Ascending aorta (tissue), 2 donors: ENCODE measurements around the gene GPC5. TPM values are rescaled to one million over a fixed set of nuclear protein-coding genes. Genes with fewer than 3 reads are reported as not detected.

Source experiments
- DNase-seq, 2 donors: peaks; one replicate each; pipeline ENCODE4 v3.0.0-alpha.2; 2019; ENCODE audit warnings: low spot score in 2 of 2
- H3K27ac ChIP-seq, 2 donors: fragments of 200-600 bp; sonication (generic); one replicate each; pipeline ENCODE4 v1.5.1; 2016 to 2017; ENCODE audit warnings: mild to moderate bottlenecking in 1 of 2
- H3K27me3 ChIP-seq: fragments of 200-600 bp; sonication (generic); one replicate; pipeline ENCODE4 v1.5.1; 2017
- H3K36me3 ChIP-seq, 2 donors: fragments of 200-600 bp; sonication (generic); one replicate each; pipeline ENCODE4 v1.5.1; 2016
- H3K4me1 ChIP-seq, 2 donors: fragments of 200-600 bp; sonication (generic); one replicate each; pipeline ENCODE4 v1.5.1; 2016 to 2017; ENCODE audit warnings: mild to moderate bottlenecking in 1 of 2
- H3K4me3 ChIP-seq, 2 donors: fragments of 200-600 bp; sonication (generic); one replicate each; pipeline ENCODE4 v1.5.1; 2016 to 2017; ENCODE audit warnings: mild to moderate bottlenecking in 1 of 2
- H3K9me3 ChIP-seq, 2 donors: fragments of 200-600 bp; sonication (generic); one replicate each; pipeline ENCODE4 v1.5.1; 2016
- intact Hi-C: fragments of 100-400 bp; cut with DNase I; formaldehyde crosslinking; loops from one replicate; pipeline ENCODE4 v1.15.1; 2023
- total RNA-seq: library from RNA; depleted of rRNA; stranded (reverse); fragments of >200 nt; gene quantifications from one replicate; pipeline ENCODE4 v1.1.0, GENCODE V29; 2016
- TF ChIP-seq, protein P1 (sequence below), 3 experiments: fragments of 200-600 bp in 2 of 3; fragments of 450-650 bp in 1 of 3; sonication (generic) in 2 of 3; IDR thresholded peaks; one replicate each; pipeline ENCODE4 v1.5.1; 2016 to 2019; ENCODE audit warnings: antibody characterized with exemption in 3 of 3, mild to moderate bottlenecking in 1 of 3, moderate library complexity in 1 of 3

The GPC5 gene
- total RNA-seq, 1 donor from 2014 or later: not detected

DNA sequence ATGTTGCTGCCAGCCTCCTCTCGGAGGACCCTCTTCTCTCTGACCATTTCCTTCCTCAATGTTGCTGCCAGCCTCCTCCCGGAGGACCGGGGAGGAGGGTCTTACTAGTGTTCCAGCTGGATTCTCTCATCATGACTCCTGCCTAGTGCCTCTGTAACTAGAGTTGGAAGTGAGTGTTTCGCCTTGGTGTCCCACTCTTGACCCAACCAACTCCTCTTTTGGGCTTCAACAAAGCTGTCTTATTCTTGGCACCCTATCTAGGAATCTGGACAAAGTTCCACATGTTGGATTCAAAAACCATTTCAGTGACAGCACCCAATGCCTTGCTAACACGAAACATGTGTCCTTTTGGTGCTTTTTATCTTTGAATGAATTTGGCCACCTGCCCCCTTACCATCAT is 165.4 kb downstream of the GPC5 start:
- no peak overlapping the region for H3K27ac ChIP-seq
- no peak for DNase-seq
- TF ChIP-seq, protein P1, sequence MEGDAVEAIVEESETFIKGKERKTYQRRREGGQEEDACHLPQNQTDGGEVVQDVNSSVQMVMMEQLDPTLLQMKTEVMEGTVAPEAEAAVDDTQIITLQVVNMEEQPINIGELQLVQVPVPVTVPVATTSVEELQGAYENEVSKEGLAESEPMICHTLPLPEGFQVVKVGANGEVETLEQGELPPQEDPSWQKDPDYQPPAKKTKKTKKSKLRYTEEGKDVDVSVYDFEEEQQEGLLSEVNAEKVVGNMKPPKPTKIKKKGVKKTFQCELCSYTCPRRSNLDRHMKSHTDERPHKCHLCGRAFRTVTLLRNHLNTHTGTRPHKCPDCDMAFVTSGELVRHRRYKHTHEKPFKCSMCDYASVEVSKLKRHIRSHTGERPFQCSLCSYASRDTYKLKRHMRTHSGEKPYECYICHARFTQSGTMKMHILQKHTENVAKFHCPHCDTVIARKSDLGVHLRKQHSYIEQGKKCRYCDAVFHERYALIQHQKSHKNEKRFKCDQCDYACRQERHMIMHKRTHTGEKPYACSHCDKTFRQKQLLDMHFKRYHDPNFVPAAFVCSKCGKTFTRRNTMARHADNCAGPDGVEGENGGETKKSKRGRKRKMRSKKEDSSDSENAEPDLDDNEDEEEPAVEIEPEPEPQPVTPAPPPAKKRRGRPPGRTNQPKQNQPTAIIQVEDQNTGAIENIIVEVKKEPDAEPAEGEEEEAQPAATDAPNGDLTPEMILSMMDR (IDR thresholded peaks at IDR 0.05): no peak
- H3K27me3 ChIP-seq: no peaks in the 10 kb centered on the region
- no peaks in the 10 kb centered on the region for H3K4me1 ChIP-seq
- no peak overlapping the region for H3K4me3 ChIP-seq
- intact Hi-C loops: no loop called here
- no peaks in the 10 kb centered on the region for H3K9me3 ChIP-seq
- H3K36me3 ChIP-seq: no peaks in the 10 kb centered on the region

DNA sequence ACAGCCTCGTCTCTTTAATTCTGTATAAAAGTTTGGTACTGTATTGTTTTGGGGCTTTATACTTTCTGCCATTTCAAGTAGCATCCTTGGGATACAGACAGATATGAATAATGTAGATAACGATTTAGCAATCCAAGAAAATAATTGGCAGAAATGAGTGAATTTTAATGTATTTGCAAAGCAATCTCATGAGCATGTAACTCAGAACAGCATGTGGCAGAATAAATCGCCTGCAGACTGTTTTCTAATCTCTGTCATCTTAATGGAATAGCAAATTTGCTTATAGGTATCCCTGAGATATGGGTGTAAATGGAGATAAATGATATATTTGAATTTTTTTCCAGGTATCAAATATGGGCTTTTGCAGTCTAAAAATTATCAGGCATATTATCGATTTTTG is 166.0 kb downstream of the GPC5 start:
- intact Hi-C loops: no loop called here
- Histone ChIP-seq H3K4me3 (no peak overlapping the region), H3K27ac (no peak overlapping the region), H3K9me3 (no peaks in the 10 kb centered on the region), H3K36me3 (no peaks in the 10 kb centered on the region), H3K4me1 (no peaks in the 10 kb centered on the region), H3K27me3 (no peaks in the 10 kb centered on the region)
- DNase-seq: no peak
- TF ChIP-seq, protein P1 (IDR thresholded peaks at IDR 0.05): no peak

DNA sequence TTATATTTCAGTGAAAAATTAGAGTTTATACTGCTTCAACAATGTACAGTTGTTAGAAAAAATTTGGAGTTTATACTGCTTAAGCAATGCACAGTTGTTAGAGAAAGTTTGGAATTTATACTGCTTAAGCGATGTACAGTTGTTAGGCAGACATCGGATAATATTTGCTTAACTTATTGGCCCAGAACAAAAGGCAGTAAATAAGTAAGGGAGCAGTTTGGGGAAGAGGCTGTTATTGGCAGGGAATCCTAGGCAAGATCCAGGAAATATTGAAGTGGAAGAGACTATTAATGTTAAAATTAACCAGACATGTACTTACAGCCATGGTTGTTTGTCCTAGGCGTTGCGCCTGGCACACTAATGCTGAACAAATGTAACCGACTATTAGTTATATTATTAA is 166.9 kb downstream of the GPC5 start:
- no peak overlapping the region for H3K27ac ChIP-seq
- no peaks in the 10 kb centered on the region for H3K36me3 ChIP-seq
- H3K4me3 ChIP-seq: no peak overlapping the region
- TF ChIP-seq, protein P1 (IDR thresholded peaks at IDR 0.05): no peak
- intact Hi-C loops: no loop called here
- no peaks in the 10 kb centered on the region for H3K9me3 ChIP-seq
- H3K27me3 ChIP-seq: no peaks in the 10 kb centered on the region
- no peaks in the 10 kb centered on the region for H3K4me1 ChIP-seq
- no peak for DNase-seq

DNA sequence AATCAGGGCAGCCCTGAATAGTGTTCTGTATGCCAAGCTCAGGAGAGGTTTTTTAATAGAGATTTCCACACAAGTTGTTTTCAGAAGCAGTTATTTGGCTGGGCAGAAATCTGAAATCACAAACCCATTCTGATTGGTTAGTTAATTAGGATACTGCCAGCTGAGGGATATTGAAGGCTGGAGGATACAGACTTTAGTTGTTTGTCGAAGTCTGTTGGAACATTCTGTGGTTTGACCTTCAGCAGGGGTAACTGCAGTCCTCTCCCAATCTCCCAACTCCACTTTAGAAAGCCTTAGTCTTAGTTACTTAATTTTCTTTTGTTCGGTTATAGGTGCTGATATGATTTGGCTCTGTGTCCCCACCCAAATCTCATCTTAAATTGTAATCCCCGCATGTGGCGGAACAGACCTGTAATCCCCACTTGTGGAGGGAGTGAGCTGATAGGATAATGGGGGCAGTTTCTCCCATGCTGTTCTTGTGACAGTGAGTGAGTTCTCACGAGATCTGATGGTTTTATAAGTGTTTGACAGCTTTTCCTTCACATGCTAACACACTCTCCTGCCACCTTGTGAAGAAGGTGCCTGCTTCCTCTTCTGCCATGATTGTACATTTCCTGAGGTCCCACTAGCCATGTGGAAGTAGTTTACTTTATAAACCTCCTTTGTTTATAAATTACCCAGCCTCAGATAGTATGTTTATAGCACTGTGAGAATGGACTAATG is 169.2 kb downstream of the GPC5 start:
- no peak for DNase-seq
- intact Hi-C loops: no loop called here
- no peak overlapping the region for H3K27ac ChIP-seq
- H3K27me3 ChIP-seq: no peaks in the 10 kb centered on the region
- no peaks in the 10 kb centered on the region for H3K4me1 ChIP-seq
- no peak overlapping the region for H3K4me3 ChIP-seq
- H3K9me3 ChIP-seq: no peaks in the 10 kb centered on the region
- no peaks in the 10 kb centered on the region for H3K36me3 ChIP-seq
- TF ChIP-seq, protein P1 (IDR thresholded peaks at IDR 0.05): no peak

DNA sequence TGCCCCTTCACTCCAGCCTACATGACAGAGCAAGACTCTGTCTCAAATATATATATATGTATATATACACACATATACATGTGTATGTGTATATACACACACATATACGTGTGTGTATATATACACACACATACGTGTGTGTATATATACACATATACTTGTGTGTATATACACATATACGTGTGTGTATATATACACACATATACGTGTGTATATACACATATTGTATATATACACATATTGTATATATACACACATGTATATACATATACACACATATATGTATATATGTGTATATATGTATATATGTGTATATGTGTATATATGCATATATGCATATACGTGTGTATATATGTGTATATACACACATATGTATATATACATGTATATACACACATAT is 173.3 kb downstream of the GPC5 start:
- intact Hi-C loops: no loop called here
- no peak overlapping the region for H3K4me3 ChIP-seq

More for the DNA sequence above, 173.3 kb downstream of the GPC5 start:
- H3K27ac ChIP-seq: no peak overlapping the region
- TF ChIP-seq, protein P1 (IDR thresholded peaks at IDR 0.05): no peak
- no peaks in the 10 kb centered on the region for H3K36me3 ChIP-seq
- H3K27me3 ChIP-seq: no peaks in the 10 kb centered on the region
- no peak for DNase-seq
- H3K4me1 ChIP-seq: no peaks in the 10 kb centered on the region
- H3K9me3 ChIP-seq: no peaks in the 10 kb centered on the region
